SK-N-SH (cell line): Measurements from ENCODE around the gene F2RL2.

ENCODE experiments used
- CTCF ChIP-seq: fragments of 200-600 bp; sonication (generic); IDR thresholded peaks from 2 replicates; pipeline ENCODE4 v1.6.1; 2017; ENCODE audit warnings: antibody characterized with exemption, mild to moderate bottlenecking, moderate library complexity
- EZH2phosphoT487 ChIP-seq: fragments of 200-600 bp; sonication (generic); IDR thresholded peaks from 2 replicates; pipeline ENCODE4 v1.6.1; 2017; ENCODE audit warnings: low read depth, mixed run types, mild to moderate bottlenecking, antibody characterized with exemption, moderate library complexity, borderline replicate concordance
- MEF2A ChIP-seq: IDR thresholded peaks from 2 replicates; pipeline ENCODE4 v1.4.0; 2012; ENCODE audit warnings: low read depth, borderline replicate concordance
- POLR2AphosphoS5 ChIP-seq: IDR thresholded peaks from 2 replicates; pipeline ENCODE4 v1.6.1; 2012; ENCODE audit warnings: low read depth, low read length
- RAD21 ChIP-seq: IDR thresholded peaks from 2 replicates; pipeline ENCODE4 v1.6.1; 2012; ENCODE audit warnings: mild to moderate bottlenecking, low read length
- RCOR1 ChIP-seq: fragments of 150-350 bp; IDR thresholded peaks from 2 replicates; pipeline ENCODE4 v1.6.1; 2017; ENCODE audit warnings: antibody characterized with exemption, low read length
- RFX5 ChIP-seq: IDR thresholded peaks from 2 replicates; pipeline ENCODE4 v1.6.1; 2012; ENCODE audit warnings: mild to moderate bottlenecking, improper control_type of control experiment, low read length
- TEAD4 ChIP-seq: IDR thresholded peaks from 2 replicates; pipeline ENCODE4 v1.4.0; 2012; ENCODE audit warnings: mild to moderate bottlenecking, borderline replicate concordance; ENCODE audit not compliant: insufficient read depth
- ZBTB33 ChIP-seq: IDR thresholded peaks from 2 replicates; pipeline ENCODE4 v1.4.0; 2012; ENCODE audit warnings: low read depth, borderline replicate concordance

- TF ChIP-seq TEAD4, result no peak
- TF ChIP-seq RAD21, result no peak
- no peak for TF ChIP-seq ZBTB33
- TF ChIP-seq CTCF, result no peak
- no peak for TF ChIP-seq RCOR1
- TF ChIP-seq RFX5, result no peak
- TF ChIP-seq MEF2A, result no peak
- no peak for TF ChIP-seq POLR2AphosphoS5
- TF ChIP-seq EZH2phosphoT487, result no peak
These were observed 16.5 kb downstream of the F2RL2 start for GRCh38 chr5:76606701-76607100.
